ENCODE data around the gene UBTD1. TPM values are rescaled to one million over a fixed set of nuclear protein-coding genes. Genes with fewer than 3 reads are reported as not detected.

UBTD1 gene
- polyA plus RNA-seq, 3 donors: 17.2 to 20.0 (median 19.0) TPM

DNA sequence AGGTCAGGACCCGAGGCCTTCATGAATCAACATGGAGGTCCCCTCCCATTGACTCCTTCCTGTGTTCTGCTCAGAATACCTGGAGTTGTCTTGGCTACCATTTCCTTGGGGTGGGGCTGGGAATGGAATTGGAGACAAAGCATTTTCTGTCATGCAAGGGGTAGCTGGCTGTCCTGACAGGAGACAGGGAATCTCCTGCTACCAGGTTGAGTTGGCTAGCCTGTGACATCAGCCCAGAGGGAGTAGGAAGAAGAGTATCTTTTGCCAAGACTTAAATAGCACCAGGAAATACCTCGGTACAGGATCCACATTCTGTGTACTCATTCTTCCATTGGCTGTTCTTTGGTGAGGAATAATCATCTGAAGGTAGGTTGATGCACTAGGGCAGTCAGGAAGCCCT is 47.9 kb upstream of the UBTD1 start:
- H4K20me1 ChIP-seq (ENCODE audit: insufficient read depth, low read length): peaks cover 32% of the 10 kb centered on the region
- H3K36me3 Mint-ChIP-seq: peaks cover 41 to 53% of the 10 kb centered on the region in 2 donors
- peaks cover 10 to 14% of the 10 kb centered on the region in 2 donors for H3K4me1 ChIP-seq (ENCODE audit: control insufficient read depth in 1 of 2, insufficient read depth in 2 of 2, low read length in 2 of 2)
- TF ChIP-seq, protein P1, sequence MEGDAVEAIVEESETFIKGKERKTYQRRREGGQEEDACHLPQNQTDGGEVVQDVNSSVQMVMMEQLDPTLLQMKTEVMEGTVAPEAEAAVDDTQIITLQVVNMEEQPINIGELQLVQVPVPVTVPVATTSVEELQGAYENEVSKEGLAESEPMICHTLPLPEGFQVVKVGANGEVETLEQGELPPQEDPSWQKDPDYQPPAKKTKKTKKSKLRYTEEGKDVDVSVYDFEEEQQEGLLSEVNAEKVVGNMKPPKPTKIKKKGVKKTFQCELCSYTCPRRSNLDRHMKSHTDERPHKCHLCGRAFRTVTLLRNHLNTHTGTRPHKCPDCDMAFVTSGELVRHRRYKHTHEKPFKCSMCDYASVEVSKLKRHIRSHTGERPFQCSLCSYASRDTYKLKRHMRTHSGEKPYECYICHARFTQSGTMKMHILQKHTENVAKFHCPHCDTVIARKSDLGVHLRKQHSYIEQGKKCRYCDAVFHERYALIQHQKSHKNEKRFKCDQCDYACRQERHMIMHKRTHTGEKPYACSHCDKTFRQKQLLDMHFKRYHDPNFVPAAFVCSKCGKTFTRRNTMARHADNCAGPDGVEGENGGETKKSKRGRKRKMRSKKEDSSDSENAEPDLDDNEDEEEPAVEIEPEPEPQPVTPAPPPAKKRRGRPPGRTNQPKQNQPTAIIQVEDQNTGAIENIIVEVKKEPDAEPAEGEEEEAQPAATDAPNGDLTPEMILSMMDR (IDR thresholded peaks at IDR 0.05): no peak
- H3K4me3 Mint-ChIP-seq: no peak overlapping the region
- no peak overlapping the region for H3K9ac ChIP-seq (ENCODE audit: insufficient read depth, low read length, poor library complexity, severe bottlenecking)
- peak overlapping the region in 2 of 7 donors; percentile 20 to 49 for H3K27ac Mint-ChIP-seq
- no peaks in the 10 kb centered on the region for H3K27me3 ChIP-seq (ENCODE audit: control insufficient read depth in 2 of 2, insufficient read depth in 2 of 2, low read length in 2 of 2)
- H3K9me3 ChIP-seq (replicated peaks in 1 of 2; ENCODE audit: control insufficient read depth in 1 of 2, insufficient read depth in 1 of 2, low read length in 2 of 2): no peaks in the 10 kb centered on the region
- peaks cover 24% of the 10 kb centered on the region for H3K4me1 Mint-ChIP-seq
- H3K9me3 Mint-ChIP-seq: no peaks in the 10 kb centered on the region
- peaks cover 0 to 2% (median 0%) of the 10 kb centered on the region in 3 donors for H3K27me3 Mint-ChIP-seq (ENCODE audit: low read depth in 3 of 3)
- H3K4me3 ChIP-seq (replicated peaks in 1 of 3; ENCODE audit: low read depth in 2 of 3, low read length in 3 of 3): no peak overlapping the region
- no peak overlapping the region for H2AFZ ChIP-seq (ENCODE audit: insufficient read depth, low read depth, low read length, poor library complexity, severe bottlenecking)
- 90% methylated on average over 2 of the region's 2 CpGs for WGBS (ENCODE audit: insufficient coverage)
- peaks cover 48% of the 10 kb centered on the region for H3K79me2 ChIP-seq (ENCODE audit: insufficient read depth, low read length)
- no peak overlapping the region for H3K27ac ChIP-seq (ENCODE audit: low read depth in 1 of 2, low read length in 2 of 2)
- no peak overlapping the region for H3K4me2 ChIP-seq (replicated peaks; ENCODE audit: extremely low read depth, low read length, poor library complexity, severe bottlenecking)
- no peak for DNase-seq
- intact Hi-C loops (cut with micrococcal nuclease): no loop called here
- H3K36me3 ChIP-seq (replicated peaks in 1 of 2; ENCODE audit: control insufficient read depth in 1 of 2, insufficient read depth in 2 of 2, low read length in 2 of 2): peaks cover 32 to 56% of the 10 kb centered on the region in 2 donors

DNA sequence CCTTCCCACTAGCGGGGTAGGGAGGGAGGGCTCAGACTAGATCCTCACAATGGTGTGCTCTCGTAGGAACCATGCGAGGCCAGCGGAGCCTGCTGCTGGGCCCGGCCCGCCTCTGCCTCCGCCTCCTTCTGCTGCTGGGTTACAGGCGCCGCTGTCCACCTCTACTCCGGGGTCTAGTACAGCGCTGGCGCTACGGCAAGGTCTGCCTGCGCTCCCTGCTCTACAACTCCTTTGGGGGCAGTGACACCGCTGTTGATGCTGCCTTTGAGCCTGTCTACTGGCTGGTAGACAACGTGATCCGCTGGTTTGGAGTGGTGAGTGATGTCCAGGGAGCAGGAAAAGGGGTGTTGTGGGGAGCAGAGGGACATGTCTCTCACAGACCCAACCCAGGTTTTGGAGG is 47.1 kb upstream of the UBTD1 start:
- no peak overlapping the region for H3K4me2 ChIP-seq (replicated peaks; ENCODE audit: extremely low read depth, low read length, poor library complexity, severe bottlenecking)

More for the DNA sequence above, 47.1 kb upstream of the UBTD1 start:
- no peak overlapping the region for H3K4me3 ChIP-seq (replicated peaks in 1 of 3; ENCODE audit: low read depth in 2 of 3, low read length in 3 of 3)
- H3K27me3 ChIP-seq (ENCODE audit: control insufficient read depth in 2 of 2, insufficient read depth in 2 of 2, low read length in 2 of 2): no peaks in the 10 kb centered on the region
- no peak overlapping the region for H3K9ac ChIP-seq (ENCODE audit: insufficient read depth, low read length, poor library complexity, severe bottlenecking)
- peaks cover 6 to 8% of the 10 kb centered on the region in 2 donors for H3K4me1 ChIP-seq (ENCODE audit: control insufficient read depth in 1 of 2, insufficient read depth in 2 of 2, low read length in 2 of 2)
- Mint-ChIP-seq H3K36me3 (peaks cover 44 to 59% of the 10 kb centered on the region in 2 donors), H3K9me3 (no peaks in the 10 kb centered on the region), H3K4me1 (peaks cover 20% of the 10 kb centered on the region), H3K4me3 (no peak overlapping the region), H3K27me3 (ENCODE audit: low read depth in 3 of 3) (peaks cover 0 to 2% (median 0%) of the 10 kb centered on the region in 3 donors), H3K27ac (peak overlapping the region in 1 of 7 donors; percentile 3)
- H3K9me3 ChIP-seq (replicated peaks in 1 of 2; ENCODE audit: control insufficient read depth in 1 of 2, insufficient read depth in 1 of 2, low read length in 2 of 2): no peaks in the 10 kb centered on the region
- intact Hi-C loops (cut with micrococcal nuclease): no loop called here
- peaks cover 40% of the 10 kb centered on the region for H3K79me2 ChIP-seq (ENCODE audit: insufficient read depth, low read length)
- H2AFZ ChIP-seq (ENCODE audit: insufficient read depth, low read depth, low read length, poor library complexity, severe bottlenecking): no peak overlapping the region
- H3K36me3 ChIP-seq (replicated peaks in 1 of 2; ENCODE audit: control insufficient read depth in 1 of 2, insufficient read depth in 2 of 2, low read length in 2 of 2): peaks cover 40 to 64% of the 10 kb centered on the region in 2 donors
- no peak for DNase-seq
- TF ChIP-seq, protein P1 (IDR thresholded peaks at IDR 0.05): no peak
- peak overlapping the region in 1 of 2 donors; percentile 3 for H3K27ac ChIP-seq (ENCODE audit: low read depth in 1 of 2, low read length in 2 of 2)
- H4K20me1 ChIP-seq (ENCODE audit: insufficient read depth, low read length): peaks cover 31% of the 10 kb centered on the region
- WGBS (ENCODE audit: insufficient coverage): 96% methylated on average over 13 of the region's 17 CpGs
